HepG2 (cell line): Measurements from ENCODE around the gene TM2D3. TPM values are rescaled to one million over a fixed set of nuclear protein-coding genes. Genes with fewer than 3 reads are reported as not detected.
A peak's percentile ranks its signal among the peaks of the same experiment; 100 is the strongest.

Experiments
- GATAD1 ChIP-seq: IDR thresholded peaks from 2 replicates; pipeline ENCODE4 v1.6.1; 2016; ENCODE audit warnings: missing genetic modification reagents, missing compliant biosample characterization
- NFE2L2 ChIP-seq: fragments of 150-350 bp; IDR thresholded peaks from 2 replicates; pipeline ENCODE4 v1.6.1; 2014; ENCODE audit warnings: low read length
- NONO ChIP-seq, 2 experiments: fragments of 450-650 bp in 1 of 2; sonication (generic) in 1 of 2; formaldehyde crosslinking in 1 of 2; IDR thresholded peaks in 1 of 2; conservative IDR thresholded peaks in 1 of 2; 2 replicates each; pipeline versions ENCODE4 v1.6.1 to v1.8.0; 2017 to 2022; ENCODE audit warnings: mild to moderate bottlenecking in 1 of 2, missing genetic modification reagents in 1 of 2, moderate library complexity in 1 of 2
- ZC3H13 ChIP-seq: sonication (generic); formaldehyde crosslinking; IDR thresholded peaks from 2 replicates; pipeline ENCODE4 v1.8.1; 2023; ENCODE audit warnings: mild to moderate bottlenecking, missing genetic modification reagents, moderate library complexity
- ZNF605 ChIP-seq: sonication (generic); formaldehyde crosslinking; IDR thresholded peaks from 2 replicates; pipeline ENCODE4 v1.8.0; 2022; ENCODE audit warnings: mild to moderate bottlenecking, missing genetic modification reagents
- ZNF839 ChIP-seq: sonication (generic); formaldehyde crosslinking; IDR thresholded peaks from 2 replicates; pipeline ENCODE4 v1.4.0; 2020; ENCODE audit warnings: missing genetic modification reagents, mild to moderate bottlenecking, borderline replicate concordance
- polyA plus RNA-seq, 8 experiments: library from polyadenylated mRNA; depleted of rRNA in 3 of 8; stranded (reverse) in 7 of 8; unstranded in 1 of 8; fragments of >200 nt; fragmentation: Illumina TruSeq in 4 of 8; extraction: Trizol in 4 of 8; gene quantifications; 2 replicates each; pipeline versions ENCODE4 v1.2.1 to v1.2.3, GENCODE V29; 2011 to 2016; ENCODE audit warnings: low read depth in 4 of 8, missing spikeins in 1 of 8, mixed read lengths in 1 of 8; ENCODE audit not compliant: insufficient read depth in 1 of 8
- total RNA-seq, 5 experiments: library from RNA; depleted of rRNA; stranded (reverse); fragments of >200 nt; fragmentation: Illumina TruSeq; extraction: Trizol; gene quantifications; 2 replicates each; pipeline ENCODE4 v1.2.3, GENCODE V29; 2016; ENCODE audit warnings: low read depth in 1 of 5
- TF ChIP-seq, protein P1 (sequence below): sonication (generic); formaldehyde crosslinking; IDR thresholded peaks from 2 replicates; pipeline ENCODE4 v1.5.1; 2020; ENCODE audit warnings: mild to moderate bottlenecking, missing genetic modification reagents, moderate library complexity
- TF ChIP-seq, protein P2 (sequence below): sonication (generic); formaldehyde crosslinking; conservative IDR thresholded peaks from 2 replicates; pipeline ENCODE4 v1.4.0; 2020; ENCODE audit warnings: mild to moderate bottlenecking, missing genetic modification reagents, moderate library complexity
- TF ChIP-seq, protein P3 (sequence below): sonication (generic); formaldehyde crosslinking; IDR thresholded peaks from 2 replicates; pipeline ENCODE4 v1.8.1; 2023; ENCODE audit warnings: missing genetic modification reagents, mild to moderate bottlenecking, borderline replicate concordance
- TF ChIP-seq, protein P4 (sequence below): sonication (generic); formaldehyde crosslinking; IDR thresholded peaks from 2 replicates; pipeline ENCODE4 v1.4.0; 2020; ENCODE audit warnings: mild to moderate bottlenecking, missing genetic modification reagents

The TM2D3 gene
- total and polyA plus RNA-seq, 2 of the 13 experiments (the other 11 are each of a cell fraction or from before 2014, with no cell fraction given), result 31.1 to 72.7 TPM

DNA sequence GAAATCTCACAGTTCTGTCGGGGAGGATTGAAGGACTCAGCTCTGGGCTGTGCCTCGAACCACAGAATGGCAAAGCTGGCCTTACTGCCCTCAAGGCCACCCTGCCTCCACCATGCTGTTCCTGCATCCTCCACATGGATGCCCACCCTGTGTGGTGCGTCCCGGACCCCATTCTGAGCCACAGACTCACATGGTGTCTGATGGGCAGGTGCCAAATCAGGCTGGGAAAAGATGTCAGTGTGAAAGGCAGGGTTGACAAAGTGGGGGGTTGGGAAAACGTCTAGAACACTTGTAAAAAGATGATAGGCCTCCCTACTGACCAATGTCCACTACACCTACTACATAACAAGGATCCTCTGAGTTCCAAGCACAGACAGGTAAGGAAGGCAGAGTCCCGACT lies 49.4 kb downstream of the TM2D3 start (continued):
- TF ChIP-seq, protein P1, sequence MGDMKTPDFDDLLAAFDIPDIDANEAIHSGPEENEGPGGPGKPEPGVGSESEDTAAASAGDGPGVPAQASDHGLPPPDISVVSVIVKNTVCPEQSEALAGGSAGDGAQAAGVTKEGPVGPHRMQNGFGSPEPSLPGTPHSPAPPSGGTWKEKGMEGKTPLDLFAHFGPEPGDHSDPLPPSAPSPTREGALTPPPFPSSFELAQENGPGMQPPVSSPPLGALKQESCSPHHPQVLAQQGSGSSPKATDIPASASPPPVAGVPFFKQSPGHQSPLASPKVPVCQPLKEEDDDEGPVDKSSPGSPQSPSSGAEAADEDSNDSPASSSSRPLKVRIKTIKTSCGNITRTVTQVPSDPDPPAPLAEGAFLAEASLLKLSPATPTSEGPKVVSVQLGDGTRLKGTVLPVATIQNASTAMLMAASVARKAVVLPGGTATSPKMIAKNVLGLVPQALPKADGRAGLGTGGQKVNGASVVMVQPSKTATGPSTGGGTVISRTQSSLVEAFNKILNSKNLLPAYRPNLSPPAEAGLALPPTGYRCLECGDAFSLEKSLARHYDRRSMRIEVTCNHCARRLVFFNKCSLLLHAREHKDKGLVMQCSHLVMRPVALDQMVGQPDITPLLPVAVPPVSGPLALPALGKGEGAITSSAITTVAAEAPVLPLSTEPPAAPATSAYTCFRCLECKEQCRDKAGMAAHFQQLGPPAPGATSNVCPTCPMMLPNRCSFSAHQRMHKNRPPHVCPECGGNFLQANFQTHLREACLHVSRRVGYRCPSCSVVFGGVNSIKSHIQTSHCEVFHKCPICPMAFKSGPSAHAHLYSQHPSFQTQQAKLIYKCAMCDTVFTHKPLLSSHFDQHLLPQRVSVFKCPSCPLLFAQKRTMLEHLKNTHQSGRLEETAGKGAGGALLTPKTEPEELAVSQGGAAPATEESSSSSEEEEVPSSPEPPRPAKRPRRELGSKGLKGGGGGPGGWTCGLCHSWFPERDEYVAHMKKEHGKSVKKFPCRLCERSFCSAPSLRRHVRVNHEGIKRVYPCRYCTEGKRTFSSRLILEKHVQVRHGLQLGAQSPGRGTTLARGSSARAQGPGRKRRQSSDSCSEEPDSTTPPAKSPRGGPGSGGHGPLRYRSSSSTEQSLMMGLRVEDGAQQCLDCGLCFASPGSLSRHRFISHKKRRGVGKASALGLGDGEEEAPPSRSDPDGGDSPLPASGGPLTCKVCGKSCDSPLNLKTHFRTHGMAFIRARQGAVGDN, result peak; percentile 29; the same call in 1 of the 2 replicates
- TF ChIP-seq ZNF605 (CRISPR knock-in tag) (0 out of 2 replicates have a peak, but pooled peaks have one; percentile 22), NFE2L2 (no peak), ZC3H13 (CRISPR knock-in tag) (peak; percentile 56; the same call in 1 of the 2 replicates), ZNF839 (CRISPR knock-in tag) (no peak), NONO (IDR thresholded peaks at IDR 0.05) (no peak), NONO (CRISPR knock-in tag; conservative IDR thresholded peaks at IDR 0.05) (no peak), GATAD1 (no peak)
- TF ChIP-seq, protein P2, sequence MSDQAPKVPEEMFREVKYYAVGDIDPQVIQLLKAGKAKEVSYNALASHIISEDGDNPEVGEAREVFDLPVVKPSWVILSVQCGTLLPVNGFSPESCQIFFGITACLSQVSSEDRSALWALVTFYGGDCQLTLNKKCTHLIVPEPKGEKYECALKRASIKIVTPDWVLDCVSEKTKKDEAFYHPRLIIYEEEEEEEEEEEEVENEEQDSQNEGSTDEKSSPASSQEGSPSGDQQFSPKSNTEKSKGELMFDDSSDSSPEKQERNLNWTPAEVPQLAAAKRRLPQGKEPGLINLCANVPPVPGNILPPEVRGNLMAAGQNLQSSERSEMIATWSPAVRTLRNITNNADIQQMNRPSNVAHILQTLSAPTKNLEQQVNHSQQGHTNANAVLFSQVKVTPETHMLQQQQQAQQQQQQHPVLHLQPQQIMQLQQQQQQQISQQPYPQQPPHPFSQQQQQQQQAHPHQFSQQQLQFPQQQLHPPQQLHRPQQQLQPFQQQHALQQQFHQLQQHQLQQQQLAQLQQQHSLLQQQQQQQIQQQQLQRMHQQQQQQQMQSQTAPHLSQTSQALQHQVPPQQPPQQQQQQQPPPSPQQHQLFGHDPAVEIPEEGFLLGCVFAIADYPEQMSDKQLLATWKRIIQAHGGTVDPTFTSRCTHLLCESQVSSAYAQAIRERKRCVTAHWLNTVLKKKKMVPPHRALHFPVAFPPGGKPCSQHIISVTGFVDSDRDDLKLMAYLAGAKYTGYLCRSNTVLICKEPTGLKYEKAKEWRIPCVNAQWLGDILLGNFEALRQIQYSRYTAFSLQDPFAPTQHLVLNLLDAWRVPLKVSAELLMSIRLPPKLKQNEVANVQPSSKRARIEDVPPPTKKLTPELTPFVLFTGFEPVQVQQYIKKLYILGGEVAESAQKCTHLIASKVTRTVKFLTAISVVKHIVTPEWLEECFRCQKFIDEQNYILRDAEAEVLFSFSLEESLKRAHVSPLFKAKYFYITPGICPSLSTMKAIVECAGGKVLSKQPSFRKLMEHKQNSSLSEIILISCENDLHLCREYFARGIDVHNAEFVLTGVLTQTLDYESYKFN (CRISPR knock-in tag), result no peak
- TF ChIP-seq, protein P3, sequence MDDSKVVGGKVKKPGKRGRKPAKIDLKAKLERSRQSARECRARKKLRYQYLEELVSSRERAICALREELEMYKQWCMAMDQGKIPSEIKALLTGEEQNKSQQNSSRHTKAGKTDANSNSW (CRISPR knock-in tag), result no peak
- TF ChIP-seq, protein P4, sequence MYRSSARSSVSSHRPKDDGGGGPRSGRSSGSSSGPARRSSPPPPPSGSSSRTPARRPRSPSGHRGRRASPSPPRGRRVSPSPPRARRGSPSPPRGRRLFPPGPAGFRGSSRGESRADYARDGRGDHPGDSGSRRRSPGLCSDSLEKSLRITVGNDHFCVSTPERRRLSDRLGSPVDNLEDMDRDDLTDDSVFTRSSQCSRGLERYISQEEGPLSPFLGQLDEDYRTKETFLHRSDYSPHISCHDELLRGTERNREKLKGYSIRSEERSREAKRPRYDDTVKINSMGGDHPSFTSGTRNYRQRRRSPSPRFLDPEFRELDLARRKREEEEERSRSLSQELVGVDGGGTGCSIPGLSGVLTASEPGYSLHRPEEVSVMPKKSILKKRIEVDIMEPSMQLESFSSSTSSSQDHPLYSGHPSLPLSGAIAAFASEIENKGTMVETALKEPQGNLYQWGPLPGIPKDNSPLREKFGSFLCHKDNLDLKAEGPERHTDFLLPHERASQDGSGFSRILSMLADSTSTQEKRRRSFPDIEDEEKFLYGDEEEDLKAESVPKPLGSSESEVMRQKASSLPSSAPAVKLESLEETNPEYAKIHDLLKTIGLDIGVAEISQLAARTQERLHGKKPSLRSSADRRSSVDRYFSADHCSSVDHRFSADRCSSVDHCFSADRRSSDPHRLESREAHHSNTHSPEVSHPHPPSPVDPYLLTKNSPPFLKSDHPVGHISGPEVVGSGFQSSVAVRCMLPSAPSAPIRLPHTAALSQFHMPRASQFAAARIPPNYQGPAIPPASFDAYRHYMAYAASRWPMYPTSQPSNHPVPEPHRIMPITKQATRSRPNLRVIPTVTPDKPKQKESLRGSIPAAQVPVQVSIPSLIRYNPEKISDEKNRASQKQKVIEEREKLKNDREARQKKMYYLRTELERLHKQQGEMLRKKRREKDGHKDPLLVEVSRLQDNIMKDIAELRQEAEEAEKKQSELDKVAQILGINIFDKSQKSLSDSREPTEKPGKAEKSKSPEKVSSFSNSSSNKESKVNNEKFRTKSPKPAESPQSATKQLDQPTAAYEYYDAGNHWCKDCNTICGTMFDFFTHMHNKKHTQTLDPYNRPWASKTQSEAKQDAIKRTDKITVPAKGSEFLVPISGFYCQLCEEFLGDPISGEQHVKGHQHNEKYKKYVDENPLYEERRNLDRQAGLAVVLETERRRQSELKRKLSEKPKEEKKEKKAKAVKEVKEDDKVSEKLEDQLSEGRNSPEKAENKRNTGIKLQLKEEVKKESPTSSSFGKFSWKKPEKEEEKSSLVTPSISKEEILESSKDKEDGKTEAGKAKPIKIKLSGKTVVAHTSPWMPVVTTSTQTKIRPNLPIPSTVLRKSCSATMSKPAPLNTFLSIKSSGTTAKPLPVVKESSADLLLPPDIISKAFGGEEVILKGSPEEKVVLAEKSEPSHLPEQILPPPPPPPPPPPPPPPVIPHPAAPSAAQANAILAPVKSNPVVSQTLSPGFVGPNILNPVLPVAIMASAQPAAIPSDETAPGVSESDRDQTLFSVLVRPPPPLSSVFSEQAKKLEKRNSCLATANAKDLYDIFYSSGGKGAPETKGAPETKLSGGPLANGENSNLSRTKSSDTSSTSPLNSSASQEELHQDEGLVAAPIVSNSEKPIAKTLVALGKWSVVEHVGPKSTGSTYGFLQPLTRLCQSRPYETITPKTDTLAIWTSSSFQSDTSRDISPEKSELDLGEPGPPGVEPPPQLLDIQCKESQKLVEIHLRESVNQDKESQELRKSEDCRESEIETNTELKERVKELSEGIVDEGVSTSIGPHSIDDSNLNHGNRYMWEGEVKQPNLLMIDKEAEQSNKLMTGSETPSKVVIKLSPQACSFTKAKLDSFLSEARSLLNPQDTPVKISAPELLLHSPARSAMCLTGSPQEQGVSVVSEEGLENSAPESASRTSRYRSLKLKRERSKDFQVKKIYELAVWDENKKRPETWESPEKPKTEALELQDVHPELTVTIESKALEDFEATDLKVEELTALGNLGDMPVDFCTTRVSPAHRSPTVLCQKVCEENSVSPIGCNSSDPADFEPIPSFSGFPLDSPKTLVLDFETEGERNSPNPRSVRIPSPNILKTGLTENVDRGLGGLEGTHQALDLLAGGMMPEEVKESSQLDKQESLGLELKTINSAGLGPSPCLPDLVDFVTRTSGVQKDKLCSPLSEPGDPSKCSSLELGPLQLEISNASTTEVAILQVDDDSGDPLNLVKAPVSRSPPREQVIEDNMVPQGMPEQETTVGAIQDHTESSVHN (CRISPR knock-in tag), result no peak
